Endothelial cell of umbilical vein (primary cell): ENCODE data around the gene SLC35F3.

Experiments
- FOS ChIP-seq: IDR thresholded peaks from 2 replicates; pipeline ENCODE4 v1.6.1; 2011; ENCODE audit warnings: mild to moderate bottlenecking, low read length, moderate library complexity, borderline replicate concordance; ENCODE audit not compliant: insufficient read depth
- GATA2 ChIP-seq: IDR thresholded peaks from 2 replicates; pipeline ENCODE4 v1.7.0; 2011; ENCODE audit warnings: low read depth, mild to moderate bottlenecking, moderate library complexity, mixed read lengths, low read length; ENCODE audit not compliant: insufficient read length, insufficient read depth
- JUN ChIP-seq: IDR thresholded peaks from 2 replicates; pipeline ENCODE4 v1.6.1; 2011; ENCODE audit warnings: borderline replicate concordance, low read depth; ENCODE audit not compliant: insufficient read length, insufficient read depth
- POLR2A ChIP-seq: IDR thresholded peaks from 2 replicates; pipeline ENCODE4 v1.6.1; 2012; ENCODE audit warnings: low read depth, mild to moderate bottlenecking, control low read depth, low read length
- POLR2AphosphoS5 ChIP-seq: IDR thresholded peaks from 2 replicates; pipeline ENCODE4 v1.6.1; 2012; ENCODE audit warnings: low read depth, mild to moderate bottlenecking, control low read depth, low read length, moderate library complexity; ENCODE audit not compliant: insufficient read depth
- TF ChIP-seq, protein P1 (sequence below), 2 donors: IDR thresholded peaks; 1 replicate in 1 of 2; 2 replicates in 1 of 2; pipeline ENCODE4 v1.5.1; 2011; ENCODE audit warnings: low read length in 2 of 2, mild to moderate bottlenecking in 2 of 2, moderate library complexity in 2 of 2, control low read depth in 1 of 2, inconsistent platforms in 1 of 2, low read depth in 1 of 2; ENCODE audit not compliant: insufficient read depth in 1 of 2; ENCODE audit errors: extremely low read depth in 1 of 2

DNA sequence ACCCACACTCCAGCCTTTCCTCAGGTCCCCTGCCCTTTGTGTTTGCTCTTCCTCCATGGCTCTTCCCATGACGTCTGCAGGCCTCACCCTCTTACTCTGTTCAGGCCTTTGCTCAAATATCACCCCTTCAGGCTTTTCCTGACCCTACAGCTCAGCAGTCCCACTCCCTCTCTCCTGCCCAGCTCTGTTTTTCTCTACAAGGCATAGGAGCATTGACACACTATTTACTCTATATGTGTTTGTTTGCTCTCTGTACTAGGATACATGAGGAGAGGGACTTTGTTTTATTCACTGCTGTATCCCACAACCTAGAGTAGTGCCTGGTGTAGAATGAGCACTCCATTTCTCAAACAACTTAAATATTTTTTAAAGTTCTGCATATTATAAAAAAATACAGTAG lies 361.4 kb downstream of the SLC35F3 start:
- TF ChIP-seq, protein P1, sequence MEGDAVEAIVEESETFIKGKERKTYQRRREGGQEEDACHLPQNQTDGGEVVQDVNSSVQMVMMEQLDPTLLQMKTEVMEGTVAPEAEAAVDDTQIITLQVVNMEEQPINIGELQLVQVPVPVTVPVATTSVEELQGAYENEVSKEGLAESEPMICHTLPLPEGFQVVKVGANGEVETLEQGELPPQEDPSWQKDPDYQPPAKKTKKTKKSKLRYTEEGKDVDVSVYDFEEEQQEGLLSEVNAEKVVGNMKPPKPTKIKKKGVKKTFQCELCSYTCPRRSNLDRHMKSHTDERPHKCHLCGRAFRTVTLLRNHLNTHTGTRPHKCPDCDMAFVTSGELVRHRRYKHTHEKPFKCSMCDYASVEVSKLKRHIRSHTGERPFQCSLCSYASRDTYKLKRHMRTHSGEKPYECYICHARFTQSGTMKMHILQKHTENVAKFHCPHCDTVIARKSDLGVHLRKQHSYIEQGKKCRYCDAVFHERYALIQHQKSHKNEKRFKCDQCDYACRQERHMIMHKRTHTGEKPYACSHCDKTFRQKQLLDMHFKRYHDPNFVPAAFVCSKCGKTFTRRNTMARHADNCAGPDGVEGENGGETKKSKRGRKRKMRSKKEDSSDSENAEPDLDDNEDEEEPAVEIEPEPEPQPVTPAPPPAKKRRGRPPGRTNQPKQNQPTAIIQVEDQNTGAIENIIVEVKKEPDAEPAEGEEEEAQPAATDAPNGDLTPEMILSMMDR (IDR thresholded peaks at IDR 0.05; ENCODE audit: extremely low read depth in 1 of 2, insufficient read depth in 1 of 2, low read depth in 1 of 2, low read length in 2 of 2) = no peak
- TF ChIP-seq JUN (no peak), POLR2AphosphoS5 (no peak), GATA2 (no peak), FOS (no peak), POLR2A (no peak)
